ENCODE results near the gene CD247. TPM values are rescaled to one million over a fixed set of nuclear protein-coding genes. Genes with fewer than 3 reads are reported as not detected.

Gene CD247
- total and polyA plus RNA-seq, 2 of the 13 experiments (the other 11 are each of a cell fraction or from before 2014, with no cell fraction given) = 0.20 TPM; not detected in 1

GRCh38 chr1:167501515-167502191 is 16.7 kb downstream of the CD247 start:
- no peak overlapping the region for H3K4me2 ChIP-seq (ENCODE audit: low read depth, low read length)
- H3K27me3 ChIP-seq (ENCODE audit: control insufficient read depth in 1 of 2, insufficient read depth in 2 of 2, low read length in 2 of 2) = peaks cover 6 to 46% of the 10 kb centered on the region in 2 experiments; a peak in 3 of 5 replicates
- 10% methylated on average over 9 of the region's 10 CpGs for WGBS (ENCODE audit: low lambda C conversion rate)
- H2AFZ ChIP-seq (ENCODE audit: low read length) = no peak overlapping the region
- no peaks in the 10 kb centered on the region for H3K79me2 ChIP-seq (ENCODE audit: insufficient read depth, low read length)
- DNase-seq (ENCODE audit: low spot score) (no peak), FAIRE-seq (no peak), ATAC-seq (no peak)
- in situ Hi-C loops (cut with HindIII; ENCODE audit: extremely low pct_ligation_motif_present, low pct_unique_long_range_greater_than_20kb) (no loop called here), intact Hi-C loops (cut with micrococcal nuclease; ENCODE audit: unreplicated experiment) (no loop called here)
- TF ChIP-seq ZNF317 (CRISPR knock-in tag; IDR thresholded peaks at IDR 0.05) = no peak
- no peak for TF ChIP-seq ZNF777 (CRISPR knock-in tag; IDR thresholded peaks at IDR 0.05)
- no peak for TF ChIP-seq JUNB (CRISPR knock-in tag; IDR thresholded peaks at IDR 0.05; ENCODE audit: borderline replicate concordance)
- TF ChIP-seq ZNF510 (CRISPR knock-in tag; IDR thresholded peaks at IDR 0.05; ENCODE audit: low read depth) = no peak
- TF ChIP-seq ZNF451 (CRISPR knock-in tag; IDR thresholded peaks at IDR 0.05) = no peak
- TF ChIP-seq HMG20A (CRISPR knock-in tag; IDR thresholded peaks at IDR 0.05; ENCODE audit: borderline replicate concordance) = no peak
- no peak for TF ChIP-seq BCL6 (CRISPR knock-in tag; IDR thresholded peaks at IDR 0.05)
- TF ChIP-seq ZBTB37 (CRISPR knock-in tag; IDR thresholded peaks at IDR 0.05) = no peak
- no peak for TF ChIP-seq ZNF883 (CRISPR knock-in tag; IDR thresholded peaks at IDR 0.05; ENCODE audit: not compliant biosample characterization)
- TF ChIP-seq NKX3-1 (CRISPR knock-in tag; IDR thresholded peaks at IDR 0.05) = no peak
- no peak for TF ChIP-seq MAFK (conservative IDR thresholded peaks at IDR 0.05 in 1 of 2, IDR thresholded peaks at IDR 0.05 in 1 of 2; ENCODE audit: low read length in 2 of 2)
- no peak for TF ChIP-seq MLLT10 (CRISPR knock-in tag; IDR thresholded peaks at IDR 0.05)
- TF ChIP-seq HIC2 (CRISPR knock-in tag; IDR thresholded peaks at IDR 0.05; ENCODE audit: low read depth) = no peak
- no peak for TF ChIP-seq ETS1 (CRISPR knock-in tag; IDR thresholded peaks at IDR 0.05)
- no peaks in the 10 kb centered on the region for H3K36me3 ChIP-seq (replicated peaks in 1 of 2; ENCODE audit: control insufficient read depth in 1 of 2, insufficient read depth in 2 of 2, low read length in 2 of 2)
- H3K9ac ChIP-seq (ENCODE audit: insufficient read depth, low read depth, low read length) = no peak overlapping the region
- ChIA-PET CTCF (ENCODE audit: low intra/inter-chr PET ratio, low total read pairs) (no interaction called here), POLR2A (no interaction called here)
- BruUV-seq (replicated peaks) = no TSS peak
- H3K9me3 ChIP-seq (ENCODE audit: low read length) = no peaks in the 10 kb centered on the region
- H3K27ac ChIP-seq (ENCODE audit: extremely low read length, insufficient read depth, low read length) = no peak overlapping the region
- H3K4me3 ChIP-seq (replicated peaks in 1 of 3; ENCODE audit: insufficient read depth in 1 of 3, low read depth in 2 of 3, low read length in 3 of 3) = no peak overlapping the region
- no peaks in the 10 kb centered on the region for H3K4me1 ChIP-seq (ENCODE audit: insufficient read depth, low read length)
- no peaks in the 10 kb centered on the region for H4K20me1 ChIP-seq (ENCODE audit: insufficient read depth, low read length)
